CMK (cell line): Measurements from ENCODE around the gene KLF9.

Experiments used
- DNase-seq: peaks from one replicate; pipeline ENCODE4 v3.0.0-alpha.2; 2010; ENCODE audit warnings: low read depth

Gene KLF9

GRCh38 chr9:70413799-70414775 lies at the start of gene KLF9:
KLF9 (minus strand) TSS chr9:70414657; CDS start chr9:70413363, 1,294 bp downstream.
- peak; percentile 40 for DNase-seq

- no peak for DNase-seq
Measured at GRCh38 chr9:70463877-70464276, 49.4 kb upstream of the KLF9 start.

GRCh38 chr9:70462300-70462699 lies 47.8 kb upstream of the KLF9 start:
- no peak for DNase-seq

GRCh38 chr9:70457235-70457634 lies 42.8 kb upstream of the KLF9 start:
- DNase-seq = no peak

- no peak for DNase-seq
Measured at GRCh38 chr9:70455993-70456704, 41.7 kb upstream of the KLF9 start.

GRCh38 chr9:70452365-70452764 lies 37.9 kb upstream of the KLF9 start:
- no peak for DNase-seq

- no peak for DNase-seq
Measured at GRCh38 chr9:70451765-70452164, 37.3 kb upstream of the KLF9 start.

- DNase-seq = no peak
Measured at GRCh38 chr9:70450738-70451137, 36.3 kb upstream of the KLF9 start.

- no peak for DNase-seq
Measured at GRCh38 chr9:70449461-70449860, 35.0 kb upstream of the KLF9 start.

- DNase-seq = no peak
Measured at GRCh38 chr9:70448919-70449318, 34.5 kb upstream of the KLF9 start.

- no peak for DNase-seq
Measured at GRCh38 chr9:70444904-70445303, 30.4 kb upstream of the KLF9 start.

GRCh38 chr9:70442328-70442848 lies 27.9 kb upstream of the KLF9 start:
- DNase-seq = no peak

GRCh38 chr9:70441622-70442021 lies 27.2 kb upstream of the KLF9 start:
- DNase-seq = no peak

GRCh38 chr9:70439991-70440706 lies 25.7 kb upstream of the KLF9 start:
- no peak for DNase-seq

- peak; percentile 18 for DNase-seq
Measured at GRCh38 chr9:70438341-70438928, 24.0 kb upstream of the KLF9 start.

GRCh38 chr9:70435948-70436347 lies 21.5 kb upstream of the KLF9 start:
- DNase-seq = no peak

- DNase-seq = no peak
Measured at GRCh38 chr9:70429899-70430298, 15.4 kb upstream of the KLF9 start.

- no peak for DNase-seq
Measured at GRCh38 chr9:70428781-70429180, 14.3 kb upstream of the KLF9 start.

GRCh38 chr9:70427161-70427945 lies 12.9 kb upstream of the KLF9 start:
- no peak for DNase-seq

- no peak for DNase-seq
Measured at GRCh38 chr9:70425192-70425591, 10.7 kb upstream of the KLF9 start.
